PFSK-1 (cell line): ENCODE results near the gene RAB3C.

Source experiments
- FOXP2 ChIP-seq: optimal IDR thresholded peaks from 2 replicates; pipeline ENCODE3; 2011; ENCODE audit warnings: borderline replicate concordance, control low read depth, inconsistent platforms; ENCODE audit not compliant: insufficient read depth; ENCODE audit errors: extremely low read length, extremely low read depth
- POLR2AphosphoS5 ChIP-seq: IDR thresholded peaks from 2 replicates; pipeline ENCODE4 v1.6.1; 2012; ENCODE audit warnings: low read depth, mild to moderate bottlenecking, control low read depth, low read length, moderate library complexity
- SIN3A ChIP-seq: IDR thresholded peaks from 2 replicates; pipeline ENCODE4 v1.6.1; 2012; ENCODE audit warnings: mild to moderate bottlenecking, low read length, moderate library complexity, borderline replicate concordance; ENCODE audit not compliant: insufficient read depth
- TAF1 ChIP-seq: IDR thresholded peaks from 2 replicates; pipeline ENCODE4 v1.6.1; 2012; ENCODE audit warnings: low read length, control low read depth, borderline replicate concordance; ENCODE audit not compliant: insufficient read depth
- TF ChIP-seq, protein P1 (sequence below), 2 experiments: IDR thresholded peaks; 2 replicates each; pipeline versions ENCODE4 v1.6.1 to v1.8.0; 2011 to 2012; ENCODE audit warnings: low read depth in 2 of 2, low read length in 2 of 2, control low read depth in 1 of 2, inconsistent platforms in 1 of 2, mild to moderate bottlenecking in 1 of 2, moderate library complexity in 1 of 2; ENCODE audit not compliant: insufficient read depth in 1 of 2

DNA sequence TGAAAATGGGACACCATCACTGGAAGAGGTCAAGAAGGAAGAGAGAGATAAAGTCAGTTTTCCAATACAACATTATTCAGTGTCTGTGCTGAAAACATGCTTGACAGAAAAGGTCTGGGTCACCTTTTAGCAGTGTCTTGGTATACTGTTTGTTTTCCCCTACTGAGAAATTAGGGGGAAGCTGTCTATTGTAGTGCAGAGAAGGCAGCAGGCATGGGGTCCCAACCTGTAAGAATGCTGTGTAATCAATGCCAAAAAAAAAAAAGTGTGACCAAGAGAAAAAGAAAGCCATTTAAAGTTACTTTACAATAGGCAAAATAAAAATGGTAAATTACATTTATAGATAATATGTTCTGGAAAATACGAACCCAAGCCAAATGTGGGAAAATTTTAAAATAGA, 139.3 kb downstream of the RAB3C start:
- TF ChIP-seq, protein P1, sequence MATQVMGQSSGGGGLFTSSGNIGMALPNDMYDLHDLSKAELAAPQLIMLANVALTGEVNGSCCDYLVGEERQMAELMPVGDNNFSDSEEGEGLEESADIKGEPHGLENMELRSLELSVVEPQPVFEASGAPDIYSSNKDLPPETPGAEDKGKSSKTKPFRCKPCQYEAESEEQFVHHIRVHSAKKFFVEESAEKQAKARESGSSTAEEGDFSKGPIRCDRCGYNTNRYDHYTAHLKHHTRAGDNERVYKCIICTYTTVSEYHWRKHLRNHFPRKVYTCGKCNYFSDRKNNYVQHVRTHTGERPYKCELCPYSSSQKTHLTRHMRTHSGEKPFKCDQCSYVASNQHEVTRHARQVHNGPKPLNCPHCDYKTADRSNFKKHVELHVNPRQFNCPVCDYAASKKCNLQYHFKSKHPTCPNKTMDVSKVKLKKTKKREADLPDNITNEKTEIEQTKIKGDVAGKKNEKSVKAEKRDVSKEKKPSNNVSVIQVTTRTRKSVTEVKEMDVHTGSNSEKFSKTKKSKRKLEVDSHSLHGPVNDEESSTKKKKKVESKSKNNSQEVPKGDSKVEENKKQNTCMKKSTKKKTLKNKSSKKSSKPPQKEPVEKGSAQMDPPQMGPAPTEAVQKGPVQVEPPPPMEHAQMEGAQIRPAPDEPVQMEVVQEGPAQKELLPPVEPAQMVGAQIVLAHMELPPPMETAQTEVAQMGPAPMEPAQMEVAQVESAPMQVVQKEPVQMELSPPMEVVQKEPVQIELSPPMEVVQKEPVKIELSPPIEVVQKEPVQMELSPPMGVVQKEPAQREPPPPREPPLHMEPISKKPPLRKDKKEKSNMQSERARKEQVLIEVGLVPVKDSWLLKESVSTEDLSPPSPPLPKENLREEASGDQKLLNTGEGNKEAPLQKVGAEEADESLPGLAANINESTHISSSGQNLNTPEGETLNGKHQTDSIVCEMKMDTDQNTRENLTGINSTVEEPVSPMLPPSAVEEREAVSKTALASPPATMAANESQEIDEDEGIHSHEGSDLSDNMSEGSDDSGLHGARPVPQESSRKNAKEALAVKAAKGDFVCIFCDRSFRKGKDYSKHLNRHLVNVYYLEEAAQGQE (IDR thresholded peaks at IDR 0.05; ENCODE audit: insufficient read depth in 1 of 2, low read depth in 2 of 2, low read length in 2 of 2): no peak
- TF ChIP-seq SIN3A (no peak), POLR2AphosphoS5 (no peak), FOXP2 (no peak), TAF1 (no peak)
